HG03175 (cell line): ENCODE data around the gene ZNF462.
"Not testable (repeated sequence)": the region's sequence is repeated elsewhere in the genome, so short reads cannot be mapped to it uniquely, and the experiment has no call there.

Experiments
- ATAC-seq: cut with Tn5 transposase; IDR thresholded peaks from one replicate; pipeline ENCODE4 v1.9.1; 2021; ENCODE audit warnings: mild to moderate bottlenecking, moderate library complexity; ENCODE audit not compliant: unreplicated experiment

The ZNF462 gene

GRCh38 chr9:106862821-106863720 lies at the start of gene ZNF462:
Gene ZNF462 (plus strand): TSS chr9:106863166. CDS start chr9:106923384, 60,218 bp downstream.
- no peak for ATAC-seq

GRCh38 chr9:106816524-106816923 lies 46.4 kb upstream of the ZNF462 start:
- no peak for ATAC-seq

GRCh38 chr9:106818034-106818433 lies 44.9 kb upstream of the ZNF462 start:
- ATAC-seq = no peak

GRCh38 chr9:106820866-106821265 lies 42.1 kb upstream of the ZNF462 start:
- no peak for ATAC-seq

GRCh38 chr9:106828070-106828469 lies 34.9 kb upstream of the ZNF462 start:
- no peak for ATAC-seq

GRCh38 chr9:106828965-106829364 lies 34.0 kb upstream of the ZNF462 start:
- ATAC-seq = no peak

GRCh38 chr9:106829666-106830408 lies 33.1 kb upstream of the ZNF462 start:
- ATAC-seq = no peak

GRCh38 chr9:106830527-106831150 lies 32.3 kb upstream of the ZNF462 start:
- no peak for ATAC-seq

GRCh38 chr9:106834888-106835287 lies 28.1 kb upstream of the ZNF462 start:
- ATAC-seq = no peak

GRCh38 chr9:106835840-106836239 lies 27.1 kb upstream of the ZNF462 start:
- no peak for ATAC-seq

- ATAC-seq = no peak
Observed at GRCh38 chr9:106843371-106843770, 19.6 kb upstream of the ZNF462 start.

GRCh38 chr9:106846307-106846706 lies 16.7 kb upstream of the ZNF462 start:
- no peak for ATAC-seq

- no peak for ATAC-seq
Observed at GRCh38 chr9:106846857-106847256, 16.1 kb upstream of the ZNF462 start.

- not testable (repeated sequence) for ATAC-seq
Observed at GRCh38 chr9:106851640-106852039, 11.3 kb upstream of the ZNF462 start.

- no peak for ATAC-seq
Observed at GRCh38 chr9:106857811-106858470, 5.0 kb upstream of the ZNF462 start.

- ATAC-seq = no peak
Observed at GRCh38 chr9:106859957-106860720, 2.8 kb upstream of the ZNF462 start.

GRCh38 chr9:106860721-106861639 lies 2.0 kb upstream of the ZNF462 start:
- no peak for ATAC-seq

GRCh38 chr9:106861640-106862109 lies 1.3 kb upstream of the ZNF462 start:
- ATAC-seq = no peak
